IMR-90 (cell line): ENCODE data around the gene SAPCD1. TPM values are rescaled to one million over a fixed set of nuclear protein-coding genes. Genes with fewer than 3 reads are reported as not detected.

Experiments used
- ATAC-seq: fragments of 200-7000 bp; cut with Tn5 transposase; 2 replicates; pipeline ENCODE4 v1.9.1; 2020; ENCODE audit warnings: low read depth, mild to moderate bottlenecking, moderate library complexity
- BruUV-seq: library from RNA; stranded (reverse); fragments of 400-500 nt; replicated peaks from 2 replicates; lab custom pipeline; 2021; lab: Mats Ljungman, UMichigan
- CTCF ChIA-PET: fragments of 300-600 bp; formaldehyde crosslinking; extraction: SDS; loops from one replicate; lab custom pipeline; 2021; ENCODE audit warnings: antibody characterized with exemption; lab: Yijun Ruan, JAX
- POLR2A ChIA-PET: fragments of 300-600 bp; sonication (Branson Sonifier 250); formaldehyde crosslinking; loops from one replicate; lab custom pipeline; 2022; ENCODE audit warnings: antibody characterized with exemption; ENCODE audit not compliant: unreplicated experiment; lab: Charles Lee
- DNase-seq: peaks from one replicate; pipeline ENCODE4 v3.0.0; 2013
- H2AFZ ChIP-seq: replicated peaks from 2 replicates; pipeline ENCODE3; 2013; ENCODE audit warnings: low read length, mild to moderate bottlenecking; ENCODE audit not compliant: poor library complexity
- H2AK5ac ChIP-seq: 2 replicates; pipeline ENCODE4 v1.6.1; 2013; ENCODE audit warnings: low read depth, low read length, inconsistent platforms
- H2AK9ac ChIP-seq: replicated peaks from 2 replicates; pipeline ENCODE3; 2013; ENCODE audit warnings: mild to moderate bottlenecking, low read depth, low read length, moderate library complexity; ENCODE audit not compliant: poor library complexity
- H2BK120ac ChIP-seq: 2 replicates; pipeline ENCODE4 v1.6.1; 2013; ENCODE audit warnings: low read depth, low read length, inconsistent platforms
- H2BK15ac ChIP-seq: 3 replicates; pipeline ENCODE4 v1.6.1; 2013; ENCODE audit warnings: low read depth, low read length, inconsistent platforms
- H2BK20ac ChIP-seq: 2 replicates; pipeline ENCODE4 v1.6.1; 2013; ENCODE audit warnings: low read depth, mild to moderate bottlenecking, inconsistent platforms, low read length, moderate library complexity
- H2BK5ac ChIP-seq: 2 replicates; pipeline ENCODE4 v1.6.1; 2013; ENCODE audit warnings: mild to moderate bottlenecking, low read depth, low read length, inconsistent platforms; ENCODE audit not compliant: poor library complexity, severe bottlenecking
- H3K14ac ChIP-seq: replicated peaks from 2 replicates; pipeline ENCODE4 v1.6.1; 2013; ENCODE audit warnings: low read depth, low read length, inconsistent platforms
- H3K18ac ChIP-seq: 2 replicates; pipeline ENCODE4 v1.6.1; 2013; ENCODE audit warnings: low read depth, low read length, control low read depth
- H3K23ac ChIP-seq: 2 replicates; pipeline ENCODE4 v1.6.1; 2013; ENCODE audit warnings: low read depth, low read length, inconsistent platforms
- H3K27ac ChIP-seq: 2 replicates; pipeline ENCODE4 v1.5.1; 2013; ENCODE audit warnings: mild to moderate bottlenecking, control low read depth, low read length; ENCODE audit not compliant: insufficient read depth
- H3K27me3 ChIP-seq: 2 replicates; pipeline ENCODE4 v1.6.1; 2013; ENCODE audit warnings: low read length; ENCODE audit not compliant: control insufficient read depth, insufficient read depth
- H3K36me3 ChIP-seq: 2 replicates; pipeline ENCODE4 v1.6.1; 2013; ENCODE audit warnings: low read length, mixed read lengths; ENCODE audit not compliant: control insufficient read depth, insufficient read depth
- H3K4ac ChIP-seq: 2 replicates; pipeline ENCODE4 v1.6.1; 2013; ENCODE audit warnings: low read depth, low read length, inconsistent platforms
- H3K4me1 ChIP-seq: 2 replicates; pipeline ENCODE4 v1.6.1; 2013; ENCODE audit warnings: low read length, mixed read lengths; ENCODE audit not compliant: control insufficient read depth, insufficient read depth
- H3K4me2 ChIP-seq: 2 replicates; pipeline ENCODE4 v1.6.1; 2013; ENCODE audit warnings: low read depth, mild to moderate bottlenecking, control low read depth, low read length, moderate library complexity
- H3K4me3 ChIP-seq: 2 replicates; pipeline ENCODE4 v1.5.1; 2013; ENCODE audit warnings: low read depth, mild to moderate bottlenecking, control low read depth, low read length, moderate library complexity; ENCODE audit not compliant: insufficient read depth
- H3K56ac ChIP-seq: 2 replicates; pipeline ENCODE4 v1.6.1; 2013; ENCODE audit warnings: low read length, inconsistent platforms; ENCODE audit not compliant: insufficient read depth; ENCODE audit errors: extremely low read depth
- H3K79me1 ChIP-seq, 2 experiments: 2 replicates each; pipeline ENCODE4 v1.6.1; 2013; ENCODE audit warnings: low read length in 2 of 2, inconsistent platforms in 1 of 2, low read depth in 1 of 2
- H3K9ac ChIP-seq: 2 replicates; pipeline ENCODE4 v1.6.1; 2013; ENCODE audit warnings: low read depth, low read length, control low read depth
- H3K9me1 ChIP-seq: 2 replicates; pipeline ENCODE4 v1.6.1; 2013; ENCODE audit warnings: low read length, inconsistent platforms; ENCODE audit not compliant: insufficient read depth
- H3K9me3 ChIP-seq: 2 replicates; pipeline ENCODE4 v1.6.1; 2013; ENCODE audit warnings: low read length; ENCODE audit not compliant: control insufficient read depth, insufficient read depth
- H4K20me1 ChIP-seq: 2 replicates; pipeline ENCODE4 v1.6.1; 2013; ENCODE audit warnings: low read length, inconsistent platforms; ENCODE audit not compliant: insufficient read depth
- H4K5ac ChIP-seq: 2 replicates; pipeline ENCODE4 v1.6.1; 2013; ENCODE audit warnings: mild to moderate bottlenecking, low read depth, low read length, control low read depth
- H4K8ac ChIP-seq, 2 experiments: 2 replicates each; pipeline ENCODE4 v1.6.1; 2013; ENCODE audit warnings: low read depth in 2 of 2, low read length in 2 of 2, control low read depth in 1 of 2, inconsistent platforms in 1 of 2
- H4K91ac ChIP-seq: 2 replicates; pipeline ENCODE4 v1.6.1; 2013; ENCODE audit warnings: low read depth, low read length, inconsistent platforms; ENCODE audit not compliant: insufficient read depth
- BHLHE40 ChIP-seq: fragments of 150-350 bp; IDR thresholded peaks from 2 replicates; pipeline ENCODE4 v1.6.1; 2016; ENCODE audit warnings: mild to moderate bottlenecking, low read depth, low read length
- ELK1 ChIP-seq: fragments of 150-350 bp; IDR thresholded peaks from 2 replicates; pipeline ENCODE4 v1.6.1; 2016; ENCODE audit warnings: low read depth, mild to moderate bottlenecking, low read length, moderate library complexity, borderline replicate concordance
- MAZ ChIP-seq: IDR thresholded peaks from 2 replicates; pipeline ENCODE4 v1.6.1; 2012; ENCODE audit warnings: low read depth, mild to moderate bottlenecking, low read length, improper control_type of control experiment, moderate library complexity, borderline replicate concordance
- MXI1 ChIP-seq: IDR thresholded peaks from 2 replicates; pipeline ENCODE4 v1.6.1; 2012; ENCODE audit warnings: low read depth, mild to moderate bottlenecking, low read length, moderate library complexity, borderline replicate concordance
- RCOR1 ChIP-seq: IDR thresholded peaks from 2 replicates; pipeline ENCODE4 v1.6.1; 2012; ENCODE audit warnings: mild to moderate bottlenecking, low read length, improper control_type of control experiment; ENCODE audit not compliant: insufficient replicate concordance
- WGBS, 2 experiments: methylation state at CpG; one replicate each; pipeline versions ENCODE4 v1.1.5 to v1.1.7; 2013; ENCODE audit warnings: missing lambda C conversion rate in 2 of 2; ENCODE audit not compliant: insufficient read length in 1 of 2; ENCODE audit errors: extremely low coverage in 2 of 2; 5-methylcytosine and 5-hydroxymethylcytosine counted together
- dilution Hi-C: fragments of 300-500 bp; cut with HindIII; formaldehyde crosslinking; loops from one replicate; pipeline ENCODE4 v1.14.3; 2018; ENCODE audit warnings: low sequenced_read_pairs; ENCODE audit not compliant: unreplicated experiment
- in situ Hi-C: fragments of 300-500 bp; cut with MboI; formaldehyde crosslinking; loops from 3 replicates; pipeline ENCODE4 v1.14.3; 2019; ENCODE audit warnings: low sequenced_read_pairs, inconsistent platforms, mixed read lengths
- intact Hi-C: fragments of 100-400 bp; cut with micrococcal nuclease; formaldehyde crosslinking; loops from 2 replicates; pipeline ENCODE4 v1.10.0; 2022
- polyA plus RNA-seq, 3 experiments: library from polyadenylated mRNA; depleted of rRNA; stranded (reverse); fragments of >200 nt; gene quantifications; 2 replicates each; pipeline ENCODE4 v1.2.3, GENCODE V29; 2012; ENCODE audit warnings: low replicate concordance in 1 of 3
- total RNA-seq: library from RNA; depleted of rRNA; stranded (reverse); fragments of >200 nt; gene quantifications from 2 replicates; pipeline ENCODE4 v1.2.3, GENCODE V29; 2012

Gene SAPCD1
- total and polyA plus RNA-seq, 2 of the 4 experiments (the other 2 are of a cell fraction) = 2.3 TPM; not detected in 1

- H2BK15ac ChIP-seq = no peak overlapping the region; the same call in 2 of the 3 replicates
- peak overlapping the region; percentile 81 to 82 for H4K8ac ChIP-seq
- peak overlapping the region; percentile 97 for H3K27ac ChIP-seq
- peak overlapping the region; percentile 100 for H2AFZ ChIP-seq
- H3K27me3 ChIP-seq = no peaks in the 10 kb centered on the region
- in situ Hi-C loops (no loop called here), intact Hi-C loops (loop anchor here (2.0 kb wide), 1 partner anchor 56 kb away; no protein-coding TSS in a partner anchor), dilution Hi-C loops (no loop called here)
- peak overlapping the region; percentile 39 for H3K14ac ChIP-seq
- H3K18ac ChIP-seq = peak overlapping the region; percentile 50; the same call in 1 of the 2 replicates
- H3K79me1 ChIP-seq = peaks cover 0 to 46% of the 10 kb centered on the region in 2 experiments
- peak overlapping the region; percentile 80; the same call in 1 of the 2 replicates for H3K56ac ChIP-seq
- peak overlapping the region; percentile 92 for H3K23ac ChIP-seq
- 0 out of 2 replicates have a peak, but pooled peaks cover 3% of the 10 kb centered on the region for H3K9me1 ChIP-seq
- H3K36me3 ChIP-seq = peaks cover 16% of the 10 kb centered on the region
- POLR2A ChIA-PET = interaction anchor here (0.6 kb wide), 1 partner anchor 187 kb away, joined by 3 read pairs; no protein-coding TSS in a partner anchor
- H2BK20ac ChIP-seq = no peak overlapping the region
- no peaks in the 10 kb centered on the region for H4K20me1 ChIP-seq
- peak; percentile 40 for DNase-seq
- H3K9ac ChIP-seq = peak overlapping the region; percentile 93
- peak; percentile 63; the same call in 1 of the 2 replicates for TF ChIP-seq BHLHE40
- TF ChIP-seq RCOR1 = no peak
- TF ChIP-seq MAZ = no peak
- no peak for TF ChIP-seq ELK1
- TF ChIP-seq MXI1 = no peak
- H2BK120ac ChIP-seq = no peak overlapping the region
- H3K4me3 ChIP-seq = peak overlapping the region; percentile 77
- peak overlapping the region; percentile 100 for H2AK9ac ChIP-seq
- no peaks in the 10 kb centered on the region for H3K9me3 ChIP-seq
- CTCF ChIA-PET = no interaction called here
- ATAC-seq = no peak
- no TSS peak for BruUV-seq
- H3K4ac ChIP-seq = peak overlapping the region; percentile 98
- 13% methylated on average over 4 of the region's 7 CpGs; no CpG with 5 or more reads in 1 of the 2 experiments for WGBS, 2 experiments
- H2AK5ac ChIP-seq = peak overlapping the region; percentile 86; the same call in 1 of the 2 replicates
- peak overlapping the region; percentile 79 for H4K5ac ChIP-seq
- no peaks in the 10 kb centered on the region; the same call in 1 of the 2 replicates for H3K4me1 ChIP-seq
- peak overlapping the region; percentile 100 for H2BK5ac ChIP-seq
- H3K4me2 ChIP-seq = peak overlapping the region; percentile 98
- H4K91ac ChIP-seq = peak overlapping the region; percentile 69
Measured at GRCh38 chr6:31794294-31794865, 31.9 kb downstream of the SAPCD1 start.
